ENCODE results near the gene KCNQ2.

DNA sequence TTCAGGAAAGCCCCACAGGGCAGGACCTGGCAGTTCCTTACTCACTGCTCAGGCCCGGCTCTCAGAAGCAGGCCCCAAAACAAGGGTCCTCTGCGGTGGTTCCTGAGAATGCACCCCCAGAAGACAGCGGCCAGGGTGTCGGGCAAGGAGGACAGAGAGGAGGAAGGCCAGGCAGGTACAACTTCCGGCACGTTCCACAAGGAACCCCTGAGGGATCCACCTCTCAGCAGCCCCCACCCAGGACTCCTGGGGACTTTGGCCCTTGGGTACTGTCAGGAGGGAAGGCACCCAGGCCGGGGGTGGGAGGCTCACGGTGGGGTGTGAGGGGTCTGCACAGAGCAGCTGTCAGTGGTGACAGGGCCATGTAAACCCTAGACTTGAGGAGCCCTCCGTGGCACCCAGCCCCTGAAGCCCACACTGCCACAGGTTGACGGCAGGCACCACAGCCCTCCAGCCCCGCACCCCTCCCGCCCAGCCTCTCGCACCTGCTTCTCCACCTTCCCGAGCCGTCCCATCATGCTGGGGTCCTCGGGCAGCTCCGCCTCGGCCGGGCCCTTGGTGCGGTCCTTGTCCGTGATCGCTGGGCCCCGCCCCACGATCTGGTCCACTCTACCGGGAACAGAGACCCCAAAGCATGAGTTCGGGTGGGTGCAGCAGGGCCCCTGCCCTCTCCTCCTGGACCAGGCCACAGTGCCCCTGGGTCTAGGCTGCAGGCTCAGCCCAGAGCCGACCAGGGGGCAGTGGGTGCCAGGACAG is 64.3 kb downstream of the KCNQ2 start:
- no peak for TF ChIP-seq POLR2AphosphoS5 (IDR thresholded peaks at IDR 0.05)
- TF ChIP-seq, protein P1, sequence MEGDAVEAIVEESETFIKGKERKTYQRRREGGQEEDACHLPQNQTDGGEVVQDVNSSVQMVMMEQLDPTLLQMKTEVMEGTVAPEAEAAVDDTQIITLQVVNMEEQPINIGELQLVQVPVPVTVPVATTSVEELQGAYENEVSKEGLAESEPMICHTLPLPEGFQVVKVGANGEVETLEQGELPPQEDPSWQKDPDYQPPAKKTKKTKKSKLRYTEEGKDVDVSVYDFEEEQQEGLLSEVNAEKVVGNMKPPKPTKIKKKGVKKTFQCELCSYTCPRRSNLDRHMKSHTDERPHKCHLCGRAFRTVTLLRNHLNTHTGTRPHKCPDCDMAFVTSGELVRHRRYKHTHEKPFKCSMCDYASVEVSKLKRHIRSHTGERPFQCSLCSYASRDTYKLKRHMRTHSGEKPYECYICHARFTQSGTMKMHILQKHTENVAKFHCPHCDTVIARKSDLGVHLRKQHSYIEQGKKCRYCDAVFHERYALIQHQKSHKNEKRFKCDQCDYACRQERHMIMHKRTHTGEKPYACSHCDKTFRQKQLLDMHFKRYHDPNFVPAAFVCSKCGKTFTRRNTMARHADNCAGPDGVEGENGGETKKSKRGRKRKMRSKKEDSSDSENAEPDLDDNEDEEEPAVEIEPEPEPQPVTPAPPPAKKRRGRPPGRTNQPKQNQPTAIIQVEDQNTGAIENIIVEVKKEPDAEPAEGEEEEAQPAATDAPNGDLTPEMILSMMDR (IDR thresholded peaks at IDR 0.05 in 8 of 11, conservative IDR thresholded peaks at IDR 0.05 in 3 of 11), result no peak

Measured in spleen (tissue), 7 donors.